Measurements from ENCODE around the gene OPCML.

DNA sequence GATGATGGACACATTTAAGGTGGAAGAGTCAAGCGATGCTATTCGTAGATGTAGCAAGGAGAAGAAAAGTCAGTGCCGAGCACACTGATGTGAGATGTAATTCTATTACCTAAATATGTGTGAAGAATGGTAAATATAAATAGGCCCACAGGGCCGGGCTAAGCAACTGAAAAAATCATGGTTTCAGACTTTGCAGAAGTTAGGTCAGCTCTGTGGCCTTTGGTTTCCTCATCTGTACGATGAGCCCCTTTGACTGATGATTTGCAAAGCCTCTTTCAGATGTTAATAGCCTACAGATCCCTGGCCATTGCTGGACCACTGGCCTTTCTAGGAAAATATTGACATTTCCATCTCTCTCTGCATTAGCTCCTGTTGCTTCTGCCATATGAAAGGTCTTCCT lies 570.8 kb downstream of the OPCML start:
- TF ChIP-seq, protein P1, sequence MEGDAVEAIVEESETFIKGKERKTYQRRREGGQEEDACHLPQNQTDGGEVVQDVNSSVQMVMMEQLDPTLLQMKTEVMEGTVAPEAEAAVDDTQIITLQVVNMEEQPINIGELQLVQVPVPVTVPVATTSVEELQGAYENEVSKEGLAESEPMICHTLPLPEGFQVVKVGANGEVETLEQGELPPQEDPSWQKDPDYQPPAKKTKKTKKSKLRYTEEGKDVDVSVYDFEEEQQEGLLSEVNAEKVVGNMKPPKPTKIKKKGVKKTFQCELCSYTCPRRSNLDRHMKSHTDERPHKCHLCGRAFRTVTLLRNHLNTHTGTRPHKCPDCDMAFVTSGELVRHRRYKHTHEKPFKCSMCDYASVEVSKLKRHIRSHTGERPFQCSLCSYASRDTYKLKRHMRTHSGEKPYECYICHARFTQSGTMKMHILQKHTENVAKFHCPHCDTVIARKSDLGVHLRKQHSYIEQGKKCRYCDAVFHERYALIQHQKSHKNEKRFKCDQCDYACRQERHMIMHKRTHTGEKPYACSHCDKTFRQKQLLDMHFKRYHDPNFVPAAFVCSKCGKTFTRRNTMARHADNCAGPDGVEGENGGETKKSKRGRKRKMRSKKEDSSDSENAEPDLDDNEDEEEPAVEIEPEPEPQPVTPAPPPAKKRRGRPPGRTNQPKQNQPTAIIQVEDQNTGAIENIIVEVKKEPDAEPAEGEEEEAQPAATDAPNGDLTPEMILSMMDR (IDR thresholded peaks at IDR 0.05; ENCODE audit: poor library complexity, severe bottlenecking): no peak
- TF ChIP-seq EZH2 (IDR thresholded peaks at IDR 0.05; ENCODE audit: borderline replicate concordance, insufficient read depth, low read length, poor library complexity, severe bottlenecking) (no peak), REST (IDR thresholded peaks at IDR 0.05; ENCODE audit: borderline replicate concordance) (no peak), EP300 (conservative IDR thresholded peaks at IDR 0.05; ENCODE audit: poor library complexity, severe bottlenecking) (no peak), SMC3 (conservative IDR thresholded peaks at IDR 0.05; ENCODE audit: poor library complexity) (no peak)
